Tibial nerve (tissue), 4 donors: ENCODE data around the gene REV1.

ENCODE experiments used
- EP300 ChIP-seq, 2 donors: sonication (generic); formaldehyde crosslinking; IDR thresholded peaks; one replicate each; pipeline ENCODE4 v1.6.1; 2017; ENCODE audit warnings: antibody characterized with exemption in 2 of 2, mild to moderate bottlenecking in 1 of 2
- POLR2A ChIP-seq, 2 donors: fragments of 450-650 bp; IDR thresholded peaks; one replicate each; pipeline ENCODE4 v1.6.1; 2017; ENCODE audit warnings: antibody characterized with exemption in 2 of 2, mild to moderate bottlenecking in 2 of 2, moderate library complexity in 2 of 2
- TF ChIP-seq, protein P1 (sequence below), 5 experiments: fragments of 200-600 bp in 3 of 5; fragments of 450-650 bp in 2 of 5; sonication (generic) in 3 of 5; IDR thresholded peaks; one replicate each; pipeline ENCODE4 v1.5.1; 2016 to 2019; ENCODE audit warnings: antibody characterized with exemption in 5 of 5, mild to moderate bottlenecking in 3 of 5, moderate library complexity in 2 of 5

DNA sequence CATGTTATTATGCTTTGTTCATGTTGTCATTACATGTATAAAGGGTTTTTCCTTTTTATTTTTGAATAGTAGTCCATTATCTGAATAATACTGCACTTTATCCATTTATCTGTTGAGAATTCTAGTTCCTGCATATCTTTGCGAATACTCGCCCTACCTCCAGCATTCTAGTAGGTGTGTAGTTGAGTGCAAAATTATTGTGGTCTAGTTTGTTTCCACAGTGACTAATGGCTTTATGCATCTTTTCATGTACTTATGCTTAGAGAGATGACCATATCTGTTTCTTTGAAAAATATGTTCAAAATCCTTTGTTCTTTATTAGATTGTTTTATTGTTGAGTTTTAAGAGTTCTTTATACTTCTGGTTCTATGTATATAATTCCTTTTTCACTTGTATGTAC lies 103.8 kb downstream of the REV1 start:
- TF ChIP-seq, protein P1, sequence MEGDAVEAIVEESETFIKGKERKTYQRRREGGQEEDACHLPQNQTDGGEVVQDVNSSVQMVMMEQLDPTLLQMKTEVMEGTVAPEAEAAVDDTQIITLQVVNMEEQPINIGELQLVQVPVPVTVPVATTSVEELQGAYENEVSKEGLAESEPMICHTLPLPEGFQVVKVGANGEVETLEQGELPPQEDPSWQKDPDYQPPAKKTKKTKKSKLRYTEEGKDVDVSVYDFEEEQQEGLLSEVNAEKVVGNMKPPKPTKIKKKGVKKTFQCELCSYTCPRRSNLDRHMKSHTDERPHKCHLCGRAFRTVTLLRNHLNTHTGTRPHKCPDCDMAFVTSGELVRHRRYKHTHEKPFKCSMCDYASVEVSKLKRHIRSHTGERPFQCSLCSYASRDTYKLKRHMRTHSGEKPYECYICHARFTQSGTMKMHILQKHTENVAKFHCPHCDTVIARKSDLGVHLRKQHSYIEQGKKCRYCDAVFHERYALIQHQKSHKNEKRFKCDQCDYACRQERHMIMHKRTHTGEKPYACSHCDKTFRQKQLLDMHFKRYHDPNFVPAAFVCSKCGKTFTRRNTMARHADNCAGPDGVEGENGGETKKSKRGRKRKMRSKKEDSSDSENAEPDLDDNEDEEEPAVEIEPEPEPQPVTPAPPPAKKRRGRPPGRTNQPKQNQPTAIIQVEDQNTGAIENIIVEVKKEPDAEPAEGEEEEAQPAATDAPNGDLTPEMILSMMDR (IDR thresholded peaks at IDR 0.05), result no peak
- TF ChIP-seq POLR2A (IDR thresholded peaks at IDR 0.05) (no peak), EP300 (IDR thresholded peaks at IDR 0.05) (no peak)
